ENCODE data around the gene AKAP6. TPM values are rescaled to one million over a fixed set of nuclear protein-coding genes. Genes with fewer than 3 reads are reported as not detected.

The AKAP6 gene
- polyA plus RNA-seq, 2 donors = 1.5 to 1.6 TPM

GRCh38 chr14:32737621-32738020 lies 408.5 kb downstream of the AKAP6 start:
- no peak overlapping the region for H3K4me3 ChIP-seq (ENCODE audit: low read depth in 1 of 2, low read length in 2 of 2)
- H3K4me1 ChIP-seq (ENCODE audit: control insufficient read depth in 2 of 2, insufficient read depth in 2 of 2, low read length in 1 of 2) = no peaks in the 10 kb centered on the region
- H3K27ac ChIP-seq (ENCODE audit: low read depth in 2 of 2, low read length in 1 of 2) = no peak overlapping the region
- no peaks in the 10 kb centered on the region for H3K27me3 ChIP-seq (ENCODE audit: control insufficient read depth in 1 of 2, insufficient read depth in 2 of 2, low read length in 2 of 2)
- no peaks in the 10 kb centered on the region for H3K36me3 ChIP-seq (ENCODE audit: control insufficient read depth in 2 of 2, insufficient read depth in 2 of 2, low read length in 1 of 2)
- no peaks in the 10 kb centered on the region for H3K9me3 ChIP-seq (ENCODE audit: control insufficient read depth in 2 of 2, insufficient read depth in 1 of 2, low read depth in 1 of 2, low read length in 1 of 2)
- 91% methylated on average over 3 of the region's 3 CpGs for WGBS, 2 donors

GRCh38 chr14:32738206-32738871 lies 409.2 kb downstream of the AKAP6 start:
- no peaks in the 10 kb centered on the region for H3K36me3 ChIP-seq (ENCODE audit: control insufficient read depth in 2 of 2, insufficient read depth in 2 of 2, low read length in 1 of 2)
- no peaks in the 10 kb centered on the region for H3K9me3 ChIP-seq (ENCODE audit: control insufficient read depth in 2 of 2, insufficient read depth in 1 of 2, low read depth in 1 of 2, low read length in 1 of 2)
- H3K4me1 ChIP-seq (ENCODE audit: control insufficient read depth in 2 of 2, insufficient read depth in 2 of 2, low read length in 1 of 2) = no peaks in the 10 kb centered on the region
- no peak overlapping the region for H3K4me3 ChIP-seq (ENCODE audit: low read depth in 1 of 2, low read length in 2 of 2)
- H3K27ac ChIP-seq (ENCODE audit: low read depth in 2 of 2, low read length in 1 of 2) = no peak overlapping the region
- no peaks in the 10 kb centered on the region for H3K27me3 ChIP-seq (ENCODE audit: control insufficient read depth in 1 of 2, insufficient read depth in 2 of 2, low read length in 2 of 2)
- WGBS, 2 donors = 57 to 68% methylated on average over 5 of the region's 5 CpGs

- Histone ChIP-seq H3K27me3 (ENCODE audit: control insufficient read depth in 1 of 2, insufficient read depth in 2 of 2, low read length in 2 of 2) (no peaks in the 10 kb centered on the region), H3K27ac (ENCODE audit: low read depth in 2 of 2, low read length in 1 of 2) (no peak overlapping the region), H3K4me3 (ENCODE audit: low read depth in 1 of 2, low read length in 2 of 2) (no peak overlapping the region), H3K36me3 (ENCODE audit: control insufficient read depth in 2 of 2, insufficient read depth in 2 of 2, low read length in 1 of 2) (no peaks in the 10 kb centered on the region), H3K9me3 (ENCODE audit: control insufficient read depth in 2 of 2, insufficient read depth in 1 of 2, low read depth in 1 of 2, low read length in 1 of 2) (no peaks in the 10 kb centered on the region), H3K4me1 (ENCODE audit: control insufficient read depth in 2 of 2, insufficient read depth in 2 of 2, low read length in 1 of 2) (peaks cover 0 to 6% of the 10 kb centered on the region in 2 donors)
- WGBS, 2 donors = 50 to 71% methylated on average over 2 of the region's 2 CpGs
Measured at GRCh38 chr14:32744811-32745445, 415.8 kb downstream of the AKAP6 start.

GRCh38 chr14:32754209-32754608 lies 425.1 kb downstream of the AKAP6 start:
- H3K36me3 ChIP-seq (ENCODE audit: control insufficient read depth in 2 of 2, insufficient read depth in 2 of 2, low read length in 1 of 2) = no peaks in the 10 kb centered on the region
- peaks cover 0 to 2% of the 10 kb centered on the region in 2 donors for H3K4me1 ChIP-seq (ENCODE audit: control insufficient read depth in 2 of 2, insufficient read depth in 2 of 2, low read length in 1 of 2)
- H3K27ac ChIP-seq (ENCODE audit: low read depth in 2 of 2, low read length in 1 of 2) = no peak overlapping the region
- H3K9me3 ChIP-seq (ENCODE audit: control insufficient read depth in 2 of 2, insufficient read depth in 1 of 2, low read depth in 1 of 2, low read length in 1 of 2) = no peaks in the 10 kb centered on the region
- H3K27me3 ChIP-seq (ENCODE audit: control insufficient read depth in 1 of 2, insufficient read depth in 2 of 2, low read length in 2 of 2) = no peaks in the 10 kb centered on the region
- WGBS, 2 donors = 93 to 97% methylated on average over 1 of the region's 1 CpG
- no peak overlapping the region for H3K4me3 ChIP-seq (ENCODE audit: low read depth in 1 of 2, low read length in 2 of 2)

- peaks cover 0 to 2% of the 10 kb centered on the region in 2 donors for H3K4me1 ChIP-seq (ENCODE audit: control insufficient read depth in 2 of 2, insufficient read depth in 2 of 2, low read length in 1 of 2)
- H3K27me3 ChIP-seq (ENCODE audit: control insufficient read depth in 1 of 2, insufficient read depth in 2 of 2, low read length in 2 of 2) = no peaks in the 10 kb centered on the region
- H3K36me3 ChIP-seq (ENCODE audit: control insufficient read depth in 2 of 2, insufficient read depth in 2 of 2, low read length in 1 of 2) = no peaks in the 10 kb centered on the region
- H3K9me3 ChIP-seq (ENCODE audit: control insufficient read depth in 2 of 2, insufficient read depth in 1 of 2, low read depth in 1 of 2, low read length in 1 of 2) = no peaks in the 10 kb centered on the region
- no peak overlapping the region for H3K27ac ChIP-seq (ENCODE audit: low read depth in 2 of 2, low read length in 1 of 2)
- 98 to 100% methylated on average over 1 of the region's 1 CpG for WGBS, 2 donors
- no peak overlapping the region for H3K4me3 ChIP-seq (ENCODE audit: low read depth in 1 of 2, low read length in 2 of 2)
Measured at GRCh38 chr14:32756173-32756572, 427.1 kb downstream of the AKAP6 start.

GRCh38 chr14:32756775-32757174 lies 427.7 kb downstream of the AKAP6 start:
- no peaks in the 10 kb centered on the region for H3K9me3 ChIP-seq (ENCODE audit: control insufficient read depth in 2 of 2, insufficient read depth in 1 of 2, low read depth in 1 of 2, low read length in 1 of 2)
- no peaks in the 10 kb centered on the region for H3K36me3 ChIP-seq (ENCODE audit: control insufficient read depth in 2 of 2, insufficient read depth in 2 of 2, low read length in 1 of 2)
- H3K4me1 ChIP-seq (ENCODE audit: control insufficient read depth in 2 of 2, insufficient read depth in 2 of 2, low read length in 1 of 2) = peaks cover 0 to 2% of the 10 kb centered on the region in 2 donors
- H3K27me3 ChIP-seq (ENCODE audit: control insufficient read depth in 1 of 2, insufficient read depth in 2 of 2, low read length in 2 of 2) = no peaks in the 10 kb centered on the region
- H3K4me3 ChIP-seq (ENCODE audit: low read depth in 1 of 2, low read length in 2 of 2) = no peak overlapping the region
- H3K27ac ChIP-seq (ENCODE audit: low read depth in 2 of 2, low read length in 1 of 2) = no peak overlapping the region
- 91 to 94% methylated on average over 3 of the region's 3 CpGs for WGBS, 2 donors

GRCh38 chr14:32757568-32757967 lies 428.5 kb downstream of the AKAP6 start:
- no peaks in the 10 kb centered on the region for H3K36me3 ChIP-seq (ENCODE audit: control insufficient read depth in 2 of 2, insufficient read depth in 2 of 2, low read length in 1 of 2)
- H3K4me1 ChIP-seq (ENCODE audit: control insufficient read depth in 2 of 2, insufficient read depth in 2 of 2, low read length in 1 of 2) = peaks cover 0 to 2% of the 10 kb centered on the region in 2 donors
- H3K4me3 ChIP-seq (ENCODE audit: low read depth in 1 of 2, low read length in 2 of 2) = no peak overlapping the region
- 83 to 85% methylated on average over 4 of the region's 4 CpGs for WGBS, 2 donors
- no peaks in the 10 kb centered on the region for H3K27me3 ChIP-seq (ENCODE audit: control insufficient read depth in 1 of 2, insufficient read depth in 2 of 2, low read length in 2 of 2)
- H3K27ac ChIP-seq (ENCODE audit: low read depth in 2 of 2, low read length in 1 of 2) = no peak overlapping the region
- no peaks in the 10 kb centered on the region for H3K9me3 ChIP-seq (ENCODE audit: control insufficient read depth in 2 of 2, insufficient read depth in 1 of 2, low read depth in 1 of 2, low read length in 1 of 2)

- H3K36me3 ChIP-seq (ENCODE audit: control insufficient read depth in 2 of 2, insufficient read depth in 2 of 2, low read length in 1 of 2) = no peaks in the 10 kb centered on the region
- H3K9me3 ChIP-seq (ENCODE audit: control insufficient read depth in 2 of 2, insufficient read depth in 1 of 2, low read depth in 1 of 2, low read length in 1 of 2) = no peaks in the 10 kb centered on the region
- no peaks in the 10 kb centered on the region for H3K27me3 ChIP-seq (ENCODE audit: control insufficient read depth in 1 of 2, insufficient read depth in 2 of 2, low read length in 2 of 2)
- H3K4me3 ChIP-seq (ENCODE audit: low read depth in 1 of 2, low read length in 2 of 2) = no peak overlapping the region
- WGBS, 2 donors = 70 to 72% methylated on average over 5 of the region's 5 CpGs
- peaks cover 0 to 1% of the 10 kb centered on the region in 2 donors for H3K4me1 ChIP-seq (ENCODE audit: control insufficient read depth in 2 of 2, insufficient read depth in 2 of 2, low read length in 1 of 2)
- H3K27ac ChIP-seq (ENCODE audit: low read depth in 2 of 2, low read length in 1 of 2) = no peak overlapping the region
Measured at GRCh38 chr14:32761381-32761968, 432.4 kb downstream of the AKAP6 start.

GRCh38 chr14:32762886-32763285 lies 433.8 kb downstream of the AKAP6 start:
- H3K4me1 ChIP-seq (ENCODE audit: control insufficient read depth in 2 of 2, insufficient read depth in 2 of 2, low read length in 1 of 2) = no peaks in the 10 kb centered on the region
- H3K27me3 ChIP-seq (ENCODE audit: control insufficient read depth in 1 of 2, insufficient read depth in 2 of 2, low read length in 2 of 2) = no peaks in the 10 kb centered on the region
- H3K27ac ChIP-seq (ENCODE audit: low read depth in 2 of 2, low read length in 1 of 2) = no peak overlapping the region
- no peak overlapping the region for H3K4me3 ChIP-seq (ENCODE audit: low read depth in 1 of 2, low read length in 2 of 2)
- H3K36me3 ChIP-seq (ENCODE audit: control insufficient read depth in 2 of 2, insufficient read depth in 2 of 2, low read length in 1 of 2) = no peaks in the 10 kb centered on the region
- WGBS, 2 donors = 78 to 88% methylated on average over 2 of the region's 2 CpGs
- H3K9me3 ChIP-seq (ENCODE audit: control insufficient read depth in 2 of 2, insufficient read depth in 1 of 2, low read depth in 1 of 2, low read length in 1 of 2) = no peaks in the 10 kb centered on the region

Measured in esophagus (tissue), 2 donors.